RPMI7951 (cell line): ENCODE data around the gene RBM20. TPM values are rescaled to one million over a fixed set of nuclear protein-coding genes. Genes with fewer than 3 reads are reported as not detected.
"Not testable (repeated sequence)": the region's sequence is repeated elsewhere in the genome, so short reads cannot be mapped to it uniquely, and the experiment has no call there.

Source experiments
- DNase-seq: peaks from one replicate; pipeline ENCODE4 v3.0.0-alpha.2; 2012; ENCODE audit warnings: low read depth
- total RNA-seq: library from RNA; depleted of rRNA; stranded (reverse); fragments of >200 nt; shearing (Covaris generic); gene quantifications from 2 replicates; pipeline ENCODE4 v1.2.3, GENCODE V29; 2014

Gene RBM20
- total RNA-seq, 1 experiment from 2014 or later: 0.36 TPM

GRCh38 chr10:110852947-110853346 is 208.8 kb downstream of the RBM20 start:
- no peak for DNase-seq

GRCh38 chr10:110853921-110854605 is 209.9 kb downstream of the RBM20 start:
- no peak for DNase-seq

DNA sequence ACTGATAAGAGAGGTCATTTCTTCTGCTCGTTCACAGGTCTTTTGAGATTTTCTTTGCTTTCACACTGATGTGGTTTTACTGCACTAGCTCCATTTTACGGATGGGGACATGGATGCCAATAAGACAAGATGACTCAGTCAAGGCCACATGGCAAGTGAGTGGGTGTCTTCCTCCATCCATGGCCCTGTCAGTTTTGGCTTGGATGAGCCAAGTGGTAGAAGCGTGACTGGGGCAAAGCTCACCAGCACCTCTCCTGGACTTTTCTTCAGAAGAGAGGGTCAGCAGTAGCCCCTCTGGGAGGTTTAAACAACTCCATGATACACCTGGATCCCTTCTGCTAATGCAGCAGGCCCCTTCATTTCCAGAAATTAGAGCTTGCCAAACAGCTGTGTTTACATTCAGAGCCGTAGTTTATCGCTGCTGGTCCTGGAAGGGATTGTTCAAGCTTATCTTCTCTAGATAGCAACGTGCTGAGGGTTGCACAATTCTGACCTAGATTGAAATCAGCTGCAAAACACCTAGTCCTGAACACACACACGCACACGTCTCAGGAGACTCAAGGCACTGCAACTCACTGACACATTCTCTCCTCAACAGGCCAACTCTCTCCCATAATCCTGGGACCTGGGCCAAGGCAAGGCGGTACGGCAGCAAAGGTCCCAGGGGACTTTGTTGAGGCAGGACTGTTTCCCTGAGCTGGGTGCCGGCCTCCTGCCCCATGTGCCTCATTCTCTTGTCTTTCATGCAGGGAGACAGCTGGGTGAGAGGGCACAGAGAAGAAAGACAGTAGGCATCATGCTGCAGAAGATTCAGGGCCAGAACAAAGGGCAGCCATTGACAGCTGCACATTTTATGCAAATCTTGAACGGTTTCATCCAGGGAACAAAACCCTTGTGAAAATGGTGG is 213.4 kb downstream of the RBM20 start:
- DNase-seq: no peak

- DNase-seq: no peak
Measured at GRCh38 chr10:110858297-110858934, 214.3 kb downstream of the RBM20 start.

GRCh38 chr10:110859206-110859972 is 215.3 kb downstream of the RBM20 start:
- no peak for DNase-seq

DNA sequence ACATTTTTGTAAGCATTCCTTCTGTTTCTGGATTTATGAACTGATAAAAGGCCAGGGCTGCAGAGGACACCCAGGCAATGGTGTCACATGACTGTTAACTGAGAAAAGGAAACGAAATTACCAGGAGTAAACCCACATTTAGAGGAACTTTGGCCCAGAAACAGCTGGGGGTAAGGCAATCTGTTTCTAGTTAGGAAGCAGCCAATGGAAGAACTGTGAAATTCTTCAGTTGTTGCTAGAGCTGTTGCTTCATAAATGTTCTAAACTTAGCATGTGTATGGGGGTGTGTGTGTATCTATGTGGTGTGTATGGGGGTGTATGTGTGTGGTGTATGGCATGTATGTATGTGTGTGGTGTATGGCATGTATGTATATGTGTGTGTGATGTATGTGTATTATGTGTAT is 215.8 kb downstream of the RBM20 start:
- DNase-seq: peak; percentile 57

GRCh38 chr10:110860576-110861241 is 216.6 kb downstream of the RBM20 start:
- no peak for DNase-seq

- DNase-seq: no peak
Measured at GRCh38 chr10:110861476-110861875, 217.3 kb downstream of the RBM20 start.

DNA sequence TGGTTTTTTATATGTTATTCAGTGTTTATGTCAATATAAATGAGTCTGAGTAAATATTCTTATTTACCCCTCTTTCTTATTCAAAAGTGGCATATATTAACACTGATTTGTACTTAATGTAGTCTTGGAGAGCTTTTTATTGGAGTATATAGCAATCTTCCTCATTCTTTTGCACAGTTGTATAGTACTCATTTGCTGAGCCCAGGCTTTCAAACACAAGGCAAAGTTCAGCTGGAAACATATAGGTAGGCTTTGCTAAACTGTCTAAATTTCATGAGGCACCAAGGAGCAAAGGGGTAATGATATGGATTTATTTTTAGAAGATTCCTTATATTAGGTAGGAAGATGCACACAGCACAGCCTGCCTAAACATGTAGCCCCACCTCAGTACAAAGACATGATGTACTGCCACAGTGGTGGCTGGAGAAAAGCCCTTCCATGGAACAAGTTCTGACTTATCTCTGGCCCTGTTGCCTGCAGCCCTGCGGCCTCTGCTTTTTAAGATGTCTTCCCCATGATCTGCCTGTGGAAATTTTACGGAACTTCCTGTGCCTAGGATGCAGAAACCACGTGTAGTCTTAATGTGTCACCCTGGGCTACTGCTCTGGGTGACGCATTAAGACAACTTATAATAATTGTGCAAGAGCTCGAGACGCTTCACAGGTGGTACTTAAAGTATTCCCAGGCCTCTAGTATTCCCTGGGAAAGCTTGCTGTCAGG is 218.0 kb downstream of the RBM20 start:
- peak; percentile 3 for DNase-seq

DNA sequence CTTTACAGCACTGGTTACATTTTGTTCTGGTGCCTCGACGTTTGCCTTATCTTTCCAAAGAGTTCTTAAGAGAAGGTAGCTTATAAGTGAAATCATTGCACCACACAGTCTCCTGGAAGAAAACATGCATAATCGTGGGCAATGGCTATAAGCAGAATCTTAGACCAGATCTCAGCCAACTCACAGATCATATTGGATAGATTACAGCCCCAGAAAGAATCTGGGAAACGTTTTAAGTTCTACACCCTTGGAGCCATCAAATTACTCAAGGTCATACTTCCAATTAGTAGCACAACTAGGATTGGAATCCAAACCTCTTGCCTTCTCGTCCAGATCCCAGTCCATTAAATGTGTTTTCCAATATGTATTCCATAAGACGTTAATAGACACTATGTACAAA is 218.8 kb downstream of the RBM20 start:
- no peak for DNase-seq

GRCh38 chr10:110863361-110863760 is 219.2 kb downstream of the RBM20 start:
- DNase-seq: no peak

DNA sequence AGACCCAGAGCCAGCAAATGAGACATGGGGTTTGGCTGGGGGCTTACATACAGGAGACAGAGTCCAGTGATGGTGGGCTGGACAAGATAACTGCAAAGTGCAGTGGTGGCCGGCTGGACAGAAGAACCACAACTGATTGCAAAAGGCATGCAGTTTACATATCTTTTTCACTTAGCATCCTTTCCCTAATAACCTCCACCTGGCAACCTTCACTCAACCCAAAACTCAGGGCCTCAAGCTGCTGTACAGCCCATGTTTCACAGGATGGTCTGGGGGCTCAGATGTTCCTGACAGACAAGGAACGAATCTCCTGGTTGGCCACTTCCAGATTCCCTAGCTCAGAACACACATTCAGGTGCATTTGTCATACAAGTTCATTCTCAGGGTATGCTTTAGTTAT is 219.8 kb downstream of the RBM20 start:
- no peak for DNase-seq

DNA sequence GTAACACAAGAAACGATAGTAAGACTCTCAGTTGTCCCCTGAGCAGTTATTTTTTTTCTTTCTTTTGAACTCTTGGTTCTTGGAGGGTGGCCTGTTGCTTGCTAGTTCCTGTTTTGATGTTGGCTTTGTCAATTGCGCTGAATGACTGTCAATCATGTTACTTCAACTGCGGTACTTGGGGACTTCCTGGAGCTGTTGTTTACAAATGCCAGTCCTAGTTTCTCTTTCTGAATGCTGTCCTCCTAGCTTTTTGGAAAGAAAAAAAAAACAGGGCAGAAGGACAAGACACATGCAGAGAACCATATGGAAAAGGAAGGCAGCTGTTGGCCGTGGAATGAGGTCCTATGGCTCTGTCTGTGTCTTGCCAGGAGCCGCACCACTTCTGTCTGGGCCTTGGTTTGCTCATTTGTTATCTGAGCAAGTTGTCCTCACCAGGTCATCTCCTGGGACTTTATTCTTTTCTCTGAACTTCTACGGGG is 220.6 kb downstream of the RBM20 start:
- DNase-seq: no peak

- peak; percentile 25 for DNase-seq
Measured at GRCh38 chr10:110865186-110865808, 221.2 kb downstream of the RBM20 start.

- no peak for DNase-seq
Measured at GRCh38 chr10:110865809-110866482, 221.8 kb downstream of the RBM20 start.

GRCh38 chr10:110867011-110867806 is 223.1 kb downstream of the RBM20 start:
- not testable (repeated sequence) for DNase-seq

- DNase-seq: no peak
Measured at GRCh38 chr10:110867807-110868465, 223.8 kb downstream of the RBM20 start.

DNA sequence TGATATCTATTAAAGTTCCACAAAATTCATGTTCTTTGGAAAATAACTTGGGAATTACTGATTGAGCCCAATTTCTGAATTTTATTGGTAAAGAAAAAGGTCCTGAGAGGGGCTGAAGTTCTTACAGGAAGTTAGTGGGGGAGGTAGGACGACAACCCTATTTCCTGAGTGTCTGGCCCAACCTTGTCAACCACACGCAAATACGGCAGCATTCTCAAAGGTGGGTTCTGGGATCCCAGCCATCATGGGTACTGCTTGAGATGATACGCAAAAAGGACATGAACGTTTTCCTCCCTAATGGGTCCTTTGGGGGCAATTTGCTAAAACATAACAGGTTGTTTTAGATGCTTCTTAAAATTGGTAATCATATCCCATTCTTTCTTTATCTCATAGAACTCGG is 224.8 kb downstream of the RBM20 start:
- no peak for DNase-seq
